IMR-90 (cell line): ENCODE data around the gene SRMS. TPM values are rescaled to one million over a fixed set of nuclear protein-coding genes. Genes with fewer than 3 reads are reported as not detected.

Experiments used
- ATAC-seq: fragments of 200-7000 bp; cut with Tn5 transposase; 2 replicates; pipeline ENCODE4 v1.9.1; 2020; ENCODE audit warnings: low read depth, mild to moderate bottlenecking, moderate library complexity
- BruUV-seq: library from RNA; stranded (reverse); fragments of 400-500 nt; replicated peaks from 2 replicates; lab custom pipeline; 2021; lab: Mats Ljungman, UMichigan
- CTCF ChIA-PET: fragments of 300-600 bp; formaldehyde crosslinking; extraction: SDS; loops from one replicate; lab custom pipeline; 2021; ENCODE audit warnings: antibody characterized with exemption; lab: Yijun Ruan, JAX
- POLR2A ChIA-PET: fragments of 300-600 bp; sonication (Branson Sonifier 250); formaldehyde crosslinking; loops from one replicate; lab custom pipeline; 2022; ENCODE audit warnings: antibody characterized with exemption; ENCODE audit not compliant: unreplicated experiment; lab: Charles Lee
- DNase-seq: peaks from one replicate; pipeline ENCODE4 v3.0.0; 2013
- H2AFZ ChIP-seq: replicated peaks from 2 replicates; pipeline ENCODE3; 2013; ENCODE audit warnings: low read length, mild to moderate bottlenecking; ENCODE audit not compliant: poor library complexity
- H2AK5ac ChIP-seq: 2 replicates; pipeline ENCODE4 v1.6.1; 2013; ENCODE audit warnings: low read depth, low read length, inconsistent platforms
- H2AK9ac ChIP-seq: replicated peaks from 2 replicates; pipeline ENCODE3; 2013; ENCODE audit warnings: mild to moderate bottlenecking, low read depth, low read length, moderate library complexity; ENCODE audit not compliant: poor library complexity
- H2BK120ac ChIP-seq: 2 replicates; pipeline ENCODE4 v1.6.1; 2013; ENCODE audit warnings: low read depth, low read length, inconsistent platforms
- H2BK15ac ChIP-seq: 3 replicates; pipeline ENCODE4 v1.6.1; 2013; ENCODE audit warnings: low read depth, low read length, inconsistent platforms
- H2BK20ac ChIP-seq: 2 replicates; pipeline ENCODE4 v1.6.1; 2013; ENCODE audit warnings: low read depth, mild to moderate bottlenecking, inconsistent platforms, low read length, moderate library complexity
- H2BK5ac ChIP-seq: 2 replicates; pipeline ENCODE4 v1.6.1; 2013; ENCODE audit warnings: mild to moderate bottlenecking, low read depth, low read length, inconsistent platforms; ENCODE audit not compliant: poor library complexity, severe bottlenecking
- H3K14ac ChIP-seq: replicated peaks from 2 replicates; pipeline ENCODE4 v1.6.1; 2013; ENCODE audit warnings: low read depth, low read length, inconsistent platforms
- H3K18ac ChIP-seq: 2 replicates; pipeline ENCODE4 v1.6.1; 2013; ENCODE audit warnings: low read depth, low read length, control low read depth
- H3K23ac ChIP-seq: 2 replicates; pipeline ENCODE4 v1.6.1; 2013; ENCODE audit warnings: low read depth, low read length, inconsistent platforms
- H3K27ac ChIP-seq: 2 replicates; pipeline ENCODE4 v1.5.1; 2013; ENCODE audit warnings: mild to moderate bottlenecking, control low read depth, low read length; ENCODE audit not compliant: insufficient read depth
- H3K27me3 ChIP-seq: 2 replicates; pipeline ENCODE4 v1.6.1; 2013; ENCODE audit warnings: low read length; ENCODE audit not compliant: control insufficient read depth, insufficient read depth
- H3K36me3 ChIP-seq: 2 replicates; pipeline ENCODE4 v1.6.1; 2013; ENCODE audit warnings: low read length, mixed read lengths; ENCODE audit not compliant: control insufficient read depth, insufficient read depth
- H3K4ac ChIP-seq: 2 replicates; pipeline ENCODE4 v1.6.1; 2013; ENCODE audit warnings: low read depth, low read length, inconsistent platforms
- H3K4me1 ChIP-seq: 2 replicates; pipeline ENCODE4 v1.6.1; 2013; ENCODE audit warnings: low read length, mixed read lengths; ENCODE audit not compliant: control insufficient read depth, insufficient read depth
- H3K4me2 ChIP-seq: 2 replicates; pipeline ENCODE4 v1.6.1; 2013; ENCODE audit warnings: low read depth, mild to moderate bottlenecking, control low read depth, low read length, moderate library complexity
- H3K4me3 ChIP-seq: 2 replicates; pipeline ENCODE4 v1.5.1; 2013; ENCODE audit warnings: low read depth, mild to moderate bottlenecking, control low read depth, low read length, moderate library complexity; ENCODE audit not compliant: insufficient read depth
- H3K56ac ChIP-seq: 2 replicates; pipeline ENCODE4 v1.6.1; 2013; ENCODE audit warnings: low read length, inconsistent platforms; ENCODE audit not compliant: insufficient read depth; ENCODE audit errors: extremely low read depth
- H3K79me1 ChIP-seq, 2 experiments: 2 replicates each; pipeline ENCODE4 v1.6.1; 2013; ENCODE audit warnings: low read length in 2 of 2, inconsistent platforms in 1 of 2, low read depth in 1 of 2
- H3K9ac ChIP-seq: 2 replicates; pipeline ENCODE4 v1.6.1; 2013; ENCODE audit warnings: low read depth, low read length, control low read depth
- H3K9me1 ChIP-seq: 2 replicates; pipeline ENCODE4 v1.6.1; 2013; ENCODE audit warnings: low read length, inconsistent platforms; ENCODE audit not compliant: insufficient read depth
- H3K9me3 ChIP-seq: 2 replicates; pipeline ENCODE4 v1.6.1; 2013; ENCODE audit warnings: low read length; ENCODE audit not compliant: control insufficient read depth, insufficient read depth
- H4K20me1 ChIP-seq: 2 replicates; pipeline ENCODE4 v1.6.1; 2013; ENCODE audit warnings: low read length, inconsistent platforms; ENCODE audit not compliant: insufficient read depth
- H4K5ac ChIP-seq: 2 replicates; pipeline ENCODE4 v1.6.1; 2013; ENCODE audit warnings: mild to moderate bottlenecking, low read depth, low read length, control low read depth
- H4K8ac ChIP-seq, 2 experiments: 2 replicates each; pipeline ENCODE4 v1.6.1; 2013; ENCODE audit warnings: low read depth in 2 of 2, low read length in 2 of 2, control low read depth in 1 of 2, inconsistent platforms in 1 of 2
- H4K91ac ChIP-seq: 2 replicates; pipeline ENCODE4 v1.6.1; 2013; ENCODE audit warnings: low read depth, low read length, inconsistent platforms; ENCODE audit not compliant: insufficient read depth
- BHLHE40 ChIP-seq: fragments of 150-350 bp; IDR thresholded peaks from 2 replicates; pipeline ENCODE4 v1.6.1; 2016; ENCODE audit warnings: mild to moderate bottlenecking, low read depth, low read length
- CEBPB ChIP-seq: IDR thresholded peaks from 2 replicates; pipeline ENCODE4 v1.6.1; 2012; ENCODE audit warnings: low read depth, low read length, improper control_type of control experiment
- CHD1 ChIP-seq: IDR thresholded peaks from 2 replicates; pipeline ENCODE4 v1.6.1; 2012; ENCODE audit warnings: low read depth, low read length, improper control_type of control experiment
- FOS ChIP-seq: fragments of 150-350 bp; IDR thresholded peaks from 2 replicates; pipeline ENCODE4 v1.6.1; 2016; ENCODE audit warnings: low read depth, low read length
- MAFK ChIP-seq: IDR thresholded peaks from 2 replicates; pipeline ENCODE4 v1.6.1; 2012; ENCODE audit warnings: low read depth, low read length, improper control_type of control experiment
- MAZ ChIP-seq: IDR thresholded peaks from 2 replicates; pipeline ENCODE4 v1.6.1; 2012; ENCODE audit warnings: low read depth, mild to moderate bottlenecking, low read length, improper control_type of control experiment, moderate library complexity, borderline replicate concordance
- MXI1 ChIP-seq: IDR thresholded peaks from 2 replicates; pipeline ENCODE4 v1.6.1; 2012; ENCODE audit warnings: low read depth, mild to moderate bottlenecking, low read length, moderate library complexity, borderline replicate concordance
- NFE2L2 ChIP-seq: fragments of 150-350 bp; IDR thresholded peaks from 2 replicates; pipeline ENCODE4 v1.6.1; 2016; ENCODE audit warnings: low read depth, mild to moderate bottlenecking, low read length
- POLR2A ChIP-seq: IDR thresholded peaks from 2 replicates; pipeline ENCODE4 v1.6.1; 2012; ENCODE audit warnings: mild to moderate bottlenecking, low read depth, low read length
- RAD21 ChIP-seq: IDR thresholded peaks from 2 replicates; pipeline ENCODE4 v1.6.1; 2012; ENCODE audit warnings: low read length, improper control_type of control experiment
- RCOR1 ChIP-seq: IDR thresholded peaks from 2 replicates; pipeline ENCODE4 v1.6.1; 2012; ENCODE audit warnings: mild to moderate bottlenecking, low read length, improper control_type of control experiment; ENCODE audit not compliant: insufficient replicate concordance
- RFX5 ChIP-seq: IDR thresholded peaks from 2 replicates; pipeline ENCODE4 v1.8.0; 2012; ENCODE audit warnings: low read depth, mild to moderate bottlenecking, low read length, moderate library complexity
- SMC3 ChIP-seq: fragments of 150-350 bp; IDR thresholded peaks from 2 replicates; pipeline ENCODE4 v1.6.1; 2016; ENCODE audit warnings: low read depth, mild to moderate bottlenecking, antibody characterized with exemption, low read length, moderate library complexity
- USF2 ChIP-seq: fragments of 150-350 bp; IDR thresholded peaks from 2 replicates; pipeline ENCODE4 v1.6.1; 2017; ENCODE audit warnings: mild to moderate bottlenecking, antibody characterized with exemption, low read length, low read depth
- WGBS, 2 experiments: methylation state at CpG; one replicate each; pipeline versions ENCODE4 v1.1.5 to v1.1.7; 2013; ENCODE audit warnings: missing lambda C conversion rate in 2 of 2; ENCODE audit not compliant: insufficient read length in 1 of 2; ENCODE audit errors: extremely low coverage in 2 of 2; 5-methylcytosine and 5-hydroxymethylcytosine counted together
- dilution Hi-C: fragments of 300-500 bp; cut with HindIII; formaldehyde crosslinking; loops from one replicate; pipeline ENCODE4 v1.14.3; 2018; ENCODE audit warnings: low sequenced_read_pairs; ENCODE audit not compliant: unreplicated experiment
- in situ Hi-C: fragments of 300-500 bp; cut with MboI; formaldehyde crosslinking; loops from 3 replicates; pipeline ENCODE4 v1.14.3; 2019; ENCODE audit warnings: low sequenced_read_pairs, inconsistent platforms, mixed read lengths
- intact Hi-C: fragments of 100-400 bp; cut with micrococcal nuclease; formaldehyde crosslinking; loops from 2 replicates; pipeline ENCODE4 v1.10.0; 2022
- polyA plus RNA-seq, 3 experiments: library from polyadenylated mRNA; depleted of rRNA; stranded (reverse); fragments of >200 nt; gene quantifications; 2 replicates each; pipeline ENCODE4 v1.2.3, GENCODE V29; 2012; ENCODE audit warnings: low replicate concordance in 1 of 3
- total RNA-seq: library from RNA; depleted of rRNA; stranded (reverse); fragments of >200 nt; gene quantifications from 2 replicates; pipeline ENCODE4 v1.2.3, GENCODE V29; 2012
- TF ChIP-seq, protein P1 (sequence below): fragments of 150-350 bp; IDR thresholded peaks from 2 replicates; pipeline ENCODE4 v1.6.1; 2016; ENCODE audit warnings: low read depth, mild to moderate bottlenecking, low read length, moderate library complexity, borderline replicate concordance

The SRMS gene
- total and polyA plus RNA-seq, 2 of the 4 experiments (the other 2 are of a cell fraction), result not detected

GRCh38 chr20:63500151-63500901 lies 47.2 kb downstream of the SRMS start (continued):
- TF ChIP-seq MAZ, result no peak

GRCh38 chr20:63499338-63499969 lies 48.1 kb downstream of the SRMS start:
- Histone ChIP-seq H3K56ac (no peak overlapping the region), H3K9me1 (no peaks in the 10 kb centered on the region), H2BK15ac (no peak overlapping the region), H3K9ac (no peak overlapping the region), H2AK9ac (no peak overlapping the region), H3K27me3 (peaks cover 35% of the 10 kb centered on the region), H4K91ac (no peak overlapping the region), H3K4me1 (0 out of 2 replicates have a peak, but pooled peaks cover 3% of the 10 kb centered on the region), H2BK120ac (no peak overlapping the region), H2AFZ (peak overlapping the region; percentile 84), H2AK5ac (no peak overlapping the region), H3K4ac (no peak overlapping the region), H3K18ac (no peak overlapping the region), H3K9me3 (peaks cover 6% of the 10 kb centered on the region), H3K79me1 (no peaks in the 10 kb centered on the region), H2BK20ac (no peak overlapping the region), H3K23ac (no peak overlapping the region), H4K20me1 (peaks cover 4% of the 10 kb centered on the region), H3K27ac (no peak overlapping the region), H4K8ac (no peak overlapping the region), H3K36me3 (no peaks in the 10 kb centered on the region), H3K4me3 (peak overlapping the region; percentile 26; the same call in 1 of the 2 replicates), H3K14ac (no peak overlapping the region), H4K5ac (no peak overlapping the region), H2BK5ac (no peak overlapping the region), H3K4me2 (peak overlapping the region; percentile 67)
- peak; percentile 6; the same call in 1 of the 2 replicates for ATAC-seq
- dilution Hi-C loops, result no loop called here
- BruUV-seq, result no TSS peak
- in situ Hi-C loops, result no loop called here
- WGBS, 2 experiments, result 5% methylated on average over 27 of the region's 48 CpGs; no CpG with 5 or more reads in 1 of the 2 experiments
- no peak for DNase-seq
- ChIA-PET CTCF (no interaction called here), POLR2A (no interaction called here)
- intact Hi-C loops, result no loop called here
- TF ChIP-seq USF2, result no peak
- no peak for TF ChIP-seq CEBPB
- TF ChIP-seq, protein P1, sequence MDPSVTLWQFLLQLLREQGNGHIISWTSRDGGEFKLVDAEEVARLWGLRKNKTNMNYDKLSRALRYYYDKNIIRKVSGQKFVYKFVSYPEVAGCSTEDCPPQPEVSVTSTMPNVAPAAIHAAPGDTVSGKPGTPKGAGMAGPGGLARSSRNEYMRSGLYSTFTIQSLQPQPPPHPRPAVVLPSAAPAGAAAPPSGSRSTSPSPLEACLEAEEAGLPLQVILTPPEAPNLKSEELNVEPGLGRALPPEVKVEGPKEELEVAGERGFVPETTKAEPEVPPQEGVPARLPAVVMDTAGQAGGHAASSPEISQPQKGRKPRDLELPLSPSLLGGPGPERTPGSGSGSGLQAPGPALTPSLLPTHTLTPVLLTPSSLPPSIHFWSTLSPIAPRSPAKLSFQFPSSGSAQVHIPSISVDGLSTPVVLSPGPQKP, result no peak
- TF ChIP-seq MAFK, result no peak
- no peak for TF ChIP-seq BHLHE40
- no peak for TF ChIP-seq POLR2A
- no peak for TF ChIP-seq MXI1
- no peak for TF ChIP-seq RCOR1
- no peak for TF ChIP-seq MAZ
- no peak for TF ChIP-seq CHD1
- TF ChIP-seq NFE2L2, result no peak
- no peak for TF ChIP-seq SMC3
- no peak for TF ChIP-seq RAD21
- TF ChIP-seq RFX5, result no peak
- no peak for TF ChIP-seq FOS
